Prostate gland (tissue), 2 donors: Measurements from ENCODE around the gene N4BP2L2.

Source experiments
- POLR2A ChIP-seq: fragments of 450-650 bp; IDR thresholded peaks from one replicate; pipeline ENCODE4 v1.6.1; 2016; ENCODE audit warnings: antibody characterized with exemption, mild to moderate bottlenecking
- TF ChIP-seq, protein P1 (sequence below), 4 experiments: fragments of 200-600 bp in 2 of 4; fragments of 450-650 bp in 2 of 4; sonication (generic) in 2 of 4; IDR thresholded peaks; 1 replicate in 3 of 4; 2 replicates in 1 of 4; pipeline ENCODE4 v1.5.1; 2016 to 2019; ENCODE audit warnings: antibody characterized with exemption in 4 of 4, mild to moderate bottlenecking in 2 of 4, moderate library complexity in 2 of 4

DNA sequence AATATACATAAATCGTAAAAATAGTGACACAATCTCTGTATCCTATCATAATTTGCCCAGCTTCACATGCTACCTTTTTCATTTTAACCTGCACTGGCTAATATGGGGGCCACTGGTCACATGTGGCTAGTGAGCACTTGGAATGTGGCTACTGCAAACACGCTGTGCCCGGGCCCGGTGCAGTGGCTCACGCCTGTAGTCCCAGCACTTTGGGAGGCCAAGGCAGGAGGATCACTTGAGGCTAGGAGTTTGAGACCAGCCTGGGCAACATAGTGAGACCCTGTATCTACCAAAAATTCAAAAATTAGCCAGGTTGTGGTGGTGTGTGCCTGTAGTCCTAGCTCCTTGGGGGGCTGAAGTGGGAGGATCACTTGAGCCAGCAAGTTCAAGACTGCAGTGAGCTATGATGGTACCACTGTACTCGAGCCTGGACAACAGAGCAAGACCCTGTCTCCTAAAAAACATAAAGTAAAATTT is 109.1 kb downstream of the N4BP2L2 start:
- TF ChIP-seq, protein P1, sequence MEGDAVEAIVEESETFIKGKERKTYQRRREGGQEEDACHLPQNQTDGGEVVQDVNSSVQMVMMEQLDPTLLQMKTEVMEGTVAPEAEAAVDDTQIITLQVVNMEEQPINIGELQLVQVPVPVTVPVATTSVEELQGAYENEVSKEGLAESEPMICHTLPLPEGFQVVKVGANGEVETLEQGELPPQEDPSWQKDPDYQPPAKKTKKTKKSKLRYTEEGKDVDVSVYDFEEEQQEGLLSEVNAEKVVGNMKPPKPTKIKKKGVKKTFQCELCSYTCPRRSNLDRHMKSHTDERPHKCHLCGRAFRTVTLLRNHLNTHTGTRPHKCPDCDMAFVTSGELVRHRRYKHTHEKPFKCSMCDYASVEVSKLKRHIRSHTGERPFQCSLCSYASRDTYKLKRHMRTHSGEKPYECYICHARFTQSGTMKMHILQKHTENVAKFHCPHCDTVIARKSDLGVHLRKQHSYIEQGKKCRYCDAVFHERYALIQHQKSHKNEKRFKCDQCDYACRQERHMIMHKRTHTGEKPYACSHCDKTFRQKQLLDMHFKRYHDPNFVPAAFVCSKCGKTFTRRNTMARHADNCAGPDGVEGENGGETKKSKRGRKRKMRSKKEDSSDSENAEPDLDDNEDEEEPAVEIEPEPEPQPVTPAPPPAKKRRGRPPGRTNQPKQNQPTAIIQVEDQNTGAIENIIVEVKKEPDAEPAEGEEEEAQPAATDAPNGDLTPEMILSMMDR (IDR thresholded peaks at IDR 0.05) = no peak
- TF ChIP-seq POLR2A = no peak
